K562 (cell line): Measurements from ENCODE around the gene PRPSAP2. TPM values are rescaled to one million over a fixed set of nuclear protein-coding genes. Genes with fewer than 3 reads are reported as not detected.

Experiments
- ATAC-seq: fragments of 200-7000 bp; cut with Tn5 transposase; 3 replicates; pipeline ENCODE4 v1.9.1; 2020; ENCODE audit warnings: moderate library complexity
- BruUV-seq: library from RNA; stranded (reverse); fragments of 400-500 nt; replicated peaks from 2 replicates; lab custom pipeline; 2021; lab: Mats Ljungman, UMichigan
- CTCF ChIA-PET: fragments of 300-600 bp; formaldehyde crosslinking; extraction: SDS; loops from one replicate; lab custom pipeline; 2021; ENCODE audit warnings: low intra/inter-chr PET ratio; lab: Yijun Ruan, JAX
- POLR2A ChIA-PET: fragments of 300-600, 350-650 bp; sonication (Branson Sonifier 250); formaldehyde crosslinking; extraction: SDS; loops from one replicate; lab custom pipeline; 2021; ENCODE audit warnings: antibody characterized with exemption, inconsistent platforms; lab: Yijun Ruan, JAX
- DNase-seq, 4 experiments: peaks; one replicate each; pipeline versions ENCODE4 v3.0.0 to v3.0.0-alpha.2; 2011 to 2018; ENCODE audit warnings: low spot score in 3 of 4, mixed read lengths in 3 of 4; ENCODE audit errors: extremely low read depth in 1 of 4
- FAIRE-seq: peaks from 2 replicates; lab custom pipeline; 2011; peaks lifted over from hg19 to GRCh38; lab: Jason Lieb, UNC
- H2AFZ ChIP-seq: 2 replicates; pipeline ENCODE4 v1.6.0; 2011; ENCODE audit warnings: low read depth, low read length, control low read depth, inconsistent platforms
- H3K27ac ChIP-seq: fragments of 200-600 bp; 3 replicates; pipeline ENCODE4 v1.8.0; 2011; ENCODE audit warnings: low read depth, mild to moderate bottlenecking, control low read depth, inconsistent platforms, low read length, moderate library complexity, mixed read lengths; ENCODE audit errors: extremely low read depth
- H3K27me3 ChIP-seq, 2 experiments: fragments of 300-600 bp in 1 of 2; 2 replicates in 1 of 2; 3 replicates in 1 of 2; pipeline versions ENCODE4 v1.6.0 to v1.8.0; 2011; ENCODE audit warnings: inconsistent platforms in 2 of 2, low read length in 2 of 2, mild to moderate bottlenecking in 1 of 2, mixed read lengths in 1 of 2, moderate library complexity in 1 of 2; ENCODE audit not compliant: control insufficient read depth in 2 of 2, insufficient read depth in 2 of 2
- H3K36me3 ChIP-seq: fragments of 300-600 bp; 3 replicates; pipeline ENCODE4 v1.8.0; 2011; ENCODE audit warnings: mild to moderate bottlenecking, low read length, inconsistent platforms; ENCODE audit not compliant: control insufficient read depth, insufficient read depth
- H3K4me1 ChIP-seq, 2 experiments: fragments of 200-600 bp in 1 of 2; replicated peaks in 1 of 2; 2 replicates in 1 of 2; 3 replicates in 1 of 2; pipeline versions ENCODE4 v1.5.1 to v1.8.0; 2011; ENCODE audit warnings: inconsistent platforms in 2 of 2, low read length in 2 of 2, mild to moderate bottlenecking in 1 of 2, mixed read lengths in 1 of 2, moderate library complexity in 1 of 2; ENCODE audit not compliant: control insufficient read depth in 2 of 2, insufficient read depth in 2 of 2
- H3K4me2 ChIP-seq: 2 replicates; pipeline ENCODE4 v1.6.1; 2011; ENCODE audit warnings: low read length, control low read depth, inconsistent platforms, mixed read lengths; ENCODE audit not compliant: insufficient read depth
- H3K4me3 ChIP-seq: fragments of 200-600 bp; sonication (generic), shearing (Covaris generic); 2 replicates; pipeline ENCODE4 v1.5.1; 2016; ENCODE audit warnings: control low read depth, inconsistent platforms
- H3K79me2 ChIP-seq: fragments of 200-600 bp; 3 replicates; pipeline ENCODE4 v1.8.0; 2011; ENCODE audit warnings: low read length, inconsistent platforms; ENCODE audit not compliant: control insufficient read depth, insufficient read depth
- H3K9ac ChIP-seq, 2 experiments: 2 replicates each; pipeline versions ENCODE4 v1.6.0 to v1.6.1; 2011; ENCODE audit warnings: low read depth in 2 of 2, low read length in 2 of 2, control low read depth in 1 of 2, inconsistent platforms in 1 of 2, mild to moderate bottlenecking in 1 of 2, mixed read lengths in 1 of 2; ENCODE audit not compliant: insufficient read depth in 1 of 2
- H3K9me1 ChIP-seq: one replicate; pipeline ENCODE4 v1.6.0; 2011; ENCODE audit warnings: inconsistent platforms, mild to moderate bottlenecking, low read length, moderate library complexity; ENCODE audit not compliant: control insufficient read depth, insufficient read depth
- H3K9me3 ChIP-seq: replicated peaks from 2 replicates; pipeline ENCODE4 v1.5.1; 2011; ENCODE audit warnings: low read depth, low read length, inconsistent platforms; ENCODE audit not compliant: control insufficient read depth, insufficient read depth
- H4K20me1 ChIP-seq: replicated peaks from 2 replicates; pipeline ENCODE4 v1.6.1; 2011; ENCODE audit warnings: low read length, inconsistent platforms, mixed read lengths; ENCODE audit not compliant: control insufficient read depth, insufficient read depth
- FOSL1 ChIP-seq: fragments of 200-800 bp; sonication (Bioruptor generic); conservative IDR thresholded peaks from 2 replicates; pipeline ENCODE4 v1.6.1; 2016; ENCODE audit warnings: missing genetic modification characterization, missing compliant biosample characterization
- LEF1 ChIP-seq: fragments of 450-650 bp; IDR thresholded peaks from 2 replicates; pipeline ENCODE4 v1.6.1; 2016; ENCODE audit warnings: mild to moderate bottlenecking
- NR3C1 ChIP-seq: sonication (generic); formaldehyde crosslinking; IDR thresholded peaks from 2 replicates; pipeline ENCODE4 v1.8.1; 2022; ENCODE audit warnings: missing genetic modification reagents
- ZNF140 ChIP-seq: fragments of 250-450 bp; sonication (Bioruptor Pico); IDR thresholded peaks from 2 replicates; pipeline ENCODE4 v1.8.0; 2021; ENCODE audit warnings: moderate library complexity, mild to moderate bottlenecking, inconsistent platforms
- WGBS: fragments of 100-300 bp; shearing (Covaris generic); methylation state at CpG from one replicate; pipeline ENCODE4 v1.1.6; 2016; ENCODE audit warnings: low coverage, mixed read lengths; ENCODE audit not compliant: insufficient coverage; ENCODE audit errors: missing lambda C conversion rate; 5-methylcytosine and 5-hydroxymethylcytosine counted together
- in situ Hi-C: fragments of 300-500 bp; cut with MboI; formaldehyde crosslinking; loops from 4 replicates; pipeline ENCODE4 v1.15.0; 2018; ENCODE audit warnings: inconsistent platforms, mixed read lengths
- intact Hi-C: fragments of 100-400 bp; cut with micrococcal nuclease; formaldehyde crosslinking; loops from 2 replicates; pipeline ENCODE4 v1.14.2; 2022
- polyA plus RNA-seq, 8 experiments: library from polyadenylated mRNA; depleted of rRNA in 4 of 8; stranded (reverse) in 5 of 8; unstranded in 3 of 8; fragments of >200 nt; fragmentation: Nextera tagmentation in 2 of 8; fragmentation: Illumina TruSeq in 1 of 8; extraction: Ambion mirVana in 2 of 8; extraction: Trizol in 1 of 8; gene quantifications; 2 replicates each; pipeline versions ENCODE4 v1.2.1 to v1.2.3, GENCODE V29; 2011 to 2014; ENCODE audit warnings: inconsistent platforms in 1 of 8, missing spikeins in 1 of 8
- total RNA-seq, 7 experiments: library from RNA; depleted of rRNA in 6 of 7; stranded (reverse); fragments of >200 nt in 6 of 7; fragmentation: Illumina TruSeq in 2 of 7; extraction: Trizol in 2 of 7; gene quantifications; 2 replicates each; pipeline versions ENCODE4 v1.2.1 to v1.2.3, GENCODE V29; 2011 to 2021; ENCODE audit warnings: low replicate concordance in 1 of 7
- TF ChIP-seq, protein P1 (sequence below): sonication (generic); formaldehyde crosslinking; IDR thresholded peaks from 2 replicates; pipeline ENCODE4 v1.8.1; 2023; ENCODE audit warnings: mild to moderate bottlenecking, missing genetic modification reagents

The PRPSAP2 gene
- total and polyA plus RNA-seq, 9 of the 15 experiments (the other 6 are each of a cell fraction or from before 2014, with no cell fraction given), result 15.5 to 56.7 (median 35.7) TPM

DNA sequence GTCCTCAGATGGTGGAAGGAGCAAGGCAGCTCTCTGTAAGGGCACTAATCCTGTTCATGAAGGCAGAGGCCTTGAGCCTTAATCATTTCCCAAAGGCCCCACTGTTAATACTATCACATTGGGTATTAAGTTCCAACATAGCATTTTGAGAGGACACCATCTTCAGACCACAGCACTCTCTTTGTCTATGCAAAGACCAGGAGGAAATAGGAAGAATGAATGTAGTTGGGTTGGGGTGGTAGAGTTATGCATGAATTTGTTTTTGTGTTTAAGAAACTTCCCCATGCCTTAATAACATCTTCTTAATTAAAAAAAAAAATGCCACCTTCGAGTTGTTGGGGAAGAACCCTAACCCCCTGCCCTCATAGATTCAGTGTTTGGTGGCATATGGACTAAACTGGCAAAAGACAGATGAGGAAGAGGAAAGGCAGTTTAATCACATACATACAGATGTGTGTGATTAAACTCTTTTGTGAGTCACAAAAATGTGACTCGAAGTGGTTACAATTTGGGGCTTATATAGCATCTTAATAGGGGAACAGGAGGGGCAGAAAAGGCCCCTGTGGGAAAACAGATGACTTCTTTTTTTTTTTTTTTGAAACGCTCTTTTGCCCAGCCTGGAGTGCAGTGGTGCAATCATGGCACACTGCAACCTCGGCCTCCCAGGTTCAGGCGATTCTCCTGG is 59.0 kb downstream of the PRPSAP2 start:
- in situ Hi-C loops, result no loop called here
- 0 out of 3 replicates have a peak overlapping the region, but pooled peaks have one; percentile 28 for H3K27ac ChIP-seq
- no peak overlapping the region for H3K4me3 ChIP-seq
- intact Hi-C loops, result no loop called here
- FAIRE-seq (no peak), DNase-seq (peak in 1 of 4 experiments; percentile 10), ATAC-seq (no peak)
- no peaks in the 10 kb centered on the region for H3K27me3 ChIP-seq
- no peak overlapping the region for H2AFZ ChIP-seq
- POLR2A ChIA-PET, result no interaction called here
- peaks cover 28% of the 10 kb centered on the region; the same call in 2 of the 3 replicates for H3K36me3 ChIP-seq
- CTCF ChIA-PET, result no interaction called here
- H3K9ac ChIP-seq, result no peak overlapping the region
- no peaks in the 10 kb centered on the region for H3K9me3 ChIP-seq
- TF ChIP-seq FOSL1 (tag) (0 out of 2 replicates have a peak, but pooled peaks have one; percentile 32), LEF1 (no peak), ZNF140 (CRISPR knock-in tag) (no peak), NR3C1 (CRISPR knock-in tag) (no peak)
- TF ChIP-seq, protein P1, sequence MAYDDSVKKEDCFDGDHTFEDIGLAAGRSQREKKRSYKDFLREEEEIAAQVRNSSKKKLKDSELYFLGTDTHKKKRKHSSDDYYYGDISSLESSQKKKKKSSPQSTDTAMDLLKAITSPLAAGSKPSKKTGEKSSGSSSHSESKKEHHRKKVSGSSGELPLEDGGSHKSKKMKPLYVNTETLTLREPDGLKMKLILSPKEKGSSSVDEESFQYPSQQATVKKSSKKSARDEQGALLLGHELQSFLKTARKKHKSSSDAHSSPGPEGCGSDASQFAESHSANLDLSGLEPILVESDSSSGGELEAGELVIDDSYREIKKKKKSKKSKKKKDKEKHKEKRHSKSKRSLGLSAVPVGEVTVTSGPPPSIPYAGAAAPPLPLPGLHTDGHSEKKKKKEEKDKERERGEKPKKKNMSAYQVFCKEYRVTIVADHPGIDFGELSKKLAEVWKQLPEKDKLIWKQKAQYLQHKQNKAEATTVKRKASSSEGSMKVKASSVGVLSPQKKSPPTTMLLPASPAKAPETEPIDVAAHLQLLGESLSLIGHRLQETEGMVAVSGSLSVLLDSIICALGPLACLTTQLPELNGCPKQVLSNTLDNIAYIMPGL (CRISPR knock-in tag), result no peak
- TF ChIP-seq, all 486 proteins: peak for 1
- Histone ChIP-seq H3K9me1 (no peaks in the 10 kb centered on the region), H3K4me2 (no peak overlapping the region), H3K4me1 (peaks cover 16 to 27% of the 10 kb centered on the region in 2 experiments; a peak in 4 of 5 replicates), H4K20me1 (no peaks in the 10 kb centered on the region), H3K79me2 (peaks cover 2% of the 10 kb centered on the region; the same call in 1 of the 3 replicates)
- BruUV-seq, result no TSS peak
- WGBS, result 20% methylated on average over 3 of the region's 5 CpGs
